ENCODE data around the gene PHOSPHO2. TPM values are rescaled to one million over a fixed set of nuclear protein-coding genes. Genes with fewer than 3 reads are reported as not detected.
A peak's percentile ranks its signal among the peaks of the same experiment; 100 is the strongest.

The PHOSPHO2 gene
- total and polyA plus RNA-seq, 9 of the 15 experiments (the other 6 are each of a cell fraction or from before 2014, with no cell fraction given) = 7.8 to 19.1 (median 11.7) TPM

- no peak for TF ChIP-seq NR2C1 (IDR thresholded peaks at IDR 0.05)
- no peak for TF ChIP-seq NR2C1 (tag; IDR thresholded peaks at IDR 0.05)
- 0 out of 2 replicates have a peak, but pooled peaks have one; percentile 43 for TF ChIP-seq ILF3 (IDR thresholded peaks at IDR 0.05; ENCODE audit: borderline replicate concordance)
- TF ChIP-seq PATZ1 (CRISPR knock-in tag; IDR thresholded peaks at IDR 0.05; ENCODE audit: borderline replicate concordance) = no peak
- no peak for TF ChIP-seq PHB2 (IDR thresholded peaks at IDR 0.05; ENCODE audit: low read depth)
- no peak for TF ChIP-seq SMC3 (conservative IDR thresholded peaks at IDR 0.05; ENCODE audit: insufficient read depth, low read depth, low read length)
- no peak for TF ChIP-seq ZKSCAN1 (IDR thresholded peaks at IDR 0.05; ENCODE audit: low read depth, low read length)
- TF ChIP-seq SMAD2 (IDR thresholded peaks at IDR 0.05; ENCODE audit: low read depth, low read length) = no peak
- TF ChIP-seq VEZF1 (CRISPR knock-in tag; IDR thresholded peaks at IDR 0.05) = peak; percentile 34; the same call in 1 of the 2 replicates
- no peak for TF ChIP-seq ERF (CRISPR knock-in tag; IDR thresholded peaks at IDR 0.05)
- TF ChIP-seq FOSL1 (tag; conservative IDR thresholded peaks at IDR 0.05) = peak; percentile 99
- TF ChIP-seq DACH1 (IDR thresholded peaks at IDR 0.05; ENCODE audit: partially characterized antibody) = peak; percentile 60
- TF ChIP-seq U2AF2 (optimal IDR thresholded peaks at IDR 0.05; ENCODE audit: low read depth, low read length) = no peak
- TF ChIP-seq SMARCA4 (IDR thresholded peaks at IDR 0.05) = peak; percentile 97
- TF ChIP-seq PRPF4 (IDR thresholded peaks at IDR 0.05; ENCODE audit: insufficient read depth, low read depth, low read length, poor library complexity, severe bottlenecking) = no peak
- no peak for TF ChIP-seq CCNT2 (IDR thresholded peaks at IDR 0.05; ENCODE audit: borderline replicate concordance, extremely low read depth, insufficient read length, low read depth, low read length)
- TF ChIP-seq EP400 (IDR thresholded peaks at IDR 0.05) = peak; percentile 28; the same call in 1 of the 2 replicates
- TF ChIP-seq PREB (CRISPR knock-in tag; IDR thresholded peaks at IDR 0.05) = no peak
- TF ChIP-seq CBX2 (IDR thresholded peaks at IDR 0.05; ENCODE audit: insufficient read depth, low read length, poor library complexity, severe bottlenecking) = no peak
- TF ChIP-seq CUX1 (CRISPR knock-in tag; IDR thresholded peaks at IDR 0.05) = no peak
Measured at GRCh38 chr2:169670215-169670651, 24.0 kb upstream of the PHOSPHO2 start (continued).
